OCI-LY1 (cell line): ENCODE measurements around the gene KLF7.

Experiments used
- H2AFZ ChIP-seq: fragments of 200-600 bp; sonication (generic), shearing (Covaris generic); 2 replicates; pipeline ENCODE4 v1.6.0; 2014; ENCODE audit warnings: antibody characterized with exemption, mild to moderate bottlenecking, low read length
- H3F3A ChIP-seq: fragments of 200-600 bp; sonication (generic), shearing (Covaris generic); 2 replicates; pipeline ENCODE4 v1.6.0; 2014; ENCODE audit warnings: mild to moderate bottlenecking, antibody characterized with exemption, low read length, moderate library complexity; ENCODE audit not compliant: insufficient read depth
- H3K27ac ChIP-seq: fragments of 200-600 bp; sonication (generic); 2 replicates; pipeline ENCODE4 v1.5.1; 2014; ENCODE audit warnings: low read length, mixed run types, mild to moderate bottlenecking, low read depth; ENCODE audit not compliant: poor library complexity, severe bottlenecking
- H3K27me3 ChIP-seq: fragments of 200-600 bp; sonication (generic); 2 replicates; pipeline ENCODE4 v1.6.0; 2014; ENCODE audit warnings: antibody characterized with exemption, mild to moderate bottlenecking, low read length, moderate library complexity; ENCODE audit not compliant: insufficient read depth
- H3K36me3 ChIP-seq: fragments of 200-600 bp; sonication (generic); 2 replicates; pipeline ENCODE4 v1.6.1; 2014; ENCODE audit warnings: mild to moderate bottlenecking, antibody characterized with exemption, low read length, moderate library complexity, mixed read lengths; ENCODE audit not compliant: insufficient read depth
- H3K4me1 ChIP-seq: fragments of 200-600 bp; sonication (generic); 2 replicates; pipeline ENCODE4 v1.5.1; 2014; ENCODE audit warnings: mild to moderate bottlenecking, low read length, moderate library complexity; ENCODE audit not compliant: insufficient read depth, severe bottlenecking
- H3K4me2 ChIP-seq: fragments of 200-600 bp; sonication (generic), shearing (Covaris generic); 2 replicates; pipeline ENCODE4 v1.6.1; 2014; ENCODE audit warnings: low read length
- H3K4me3 ChIP-seq: fragments of 200-600 bp; sonication (generic); 2 replicates; pipeline ENCODE4 v1.5.1; 2014; ENCODE audit warnings: low read length, low read depth, mild to moderate bottlenecking, mixed read lengths; ENCODE audit not compliant: poor library complexity, severe bottlenecking
- H3K79me2 ChIP-seq: fragments of 200-600 bp; shearing (Covaris generic); 2 replicates; pipeline ENCODE4 v1.6.1; 2016; ENCODE audit warnings: mixed run types, low read length, mixed read lengths; ENCODE audit not compliant: insufficient read depth
- H3K9ac ChIP-seq: fragments of 200-600 bp; sonication (generic), shearing (Covaris generic); 2 replicates; pipeline ENCODE4 v1.6.1; 2014; ENCODE audit warnings: mild to moderate bottlenecking, low read length, mixed read lengths
- H3K9me2 ChIP-seq: fragments of 200-600 bp; sonication (generic), shearing (Covaris generic); 2 replicates; pipeline ENCODE4 v1.6.1; 2014; ENCODE audit warnings: low read depth, mild to moderate bottlenecking, low read length, mixed read lengths
- H3K9me3 ChIP-seq: fragments of 200-600 bp; shearing (Covaris generic); 2 replicates; pipeline ENCODE4 v1.6.1; 2014; ENCODE audit warnings: low read length, mixed read lengths
- H4K20me1 ChIP-seq: fragments of 200-600 bp; sonication (generic), shearing (Covaris generic); 2 replicates; pipeline ENCODE4 v1.6.0; 2016; ENCODE audit warnings: mild to moderate bottlenecking, low read length; ENCODE audit not compliant: insufficient read depth
- CTCF ChIP-seq: fragments of 200-600 bp; sonication (generic), shearing (Covaris generic); IDR thresholded peaks from 2 replicates; pipeline ENCODE4 v1.5.1; 2017; ENCODE audit warnings: mild to moderate bottlenecking, antibody characterized with exemption, low read length, moderate library complexity, mixed read lengths
- EZH2 ChIP-seq: fragments of 200-600 bp; sonication (generic), shearing (Covaris generic); IDR thresholded peaks from 2 replicates; pipeline ENCODE4 v1.8.0; 2017; ENCODE audit warnings: borderline replicate concordance, mixed run types, mild to moderate bottlenecking, antibody characterized with exemption, low read length, moderate library complexity, mixed read lengths

The KLF7 gene

GRCh38 chr2:207032490-207032889 lies 133.3 kb downstream of the KLF7 start:
- H3K36me3 ChIP-seq: no peaks in the 10 kb centered on the region
- no peak overlapping the region for H2AFZ ChIP-seq
- H3K9ac ChIP-seq: no peak overlapping the region
- no peak for TF ChIP-seq CTCF
- no peak for TF ChIP-seq EZH2
- H3F3A ChIP-seq: no peaks in the 10 kb centered on the region
- no peaks in the 10 kb centered on the region for H4K20me1 ChIP-seq
- no peaks in the 10 kb centered on the region for H3K9me2 ChIP-seq
- no peaks in the 10 kb centered on the region for H3K79me2 ChIP-seq
- no peak overlapping the region for H3K27ac ChIP-seq
- H3K9me3 ChIP-seq: 0 out of 2 replicates have a peak, but pooled peaks cover 3% of the 10 kb centered on the region
- no peak overlapping the region for H3K4me3 ChIP-seq
- no peak overlapping the region for H3K4me2 ChIP-seq
- H3K27me3 ChIP-seq: no peaks in the 10 kb centered on the region
- no peaks in the 10 kb centered on the region for H3K4me1 ChIP-seq
